ENCODE measurements around the gene RACGAP1.

DNA sequence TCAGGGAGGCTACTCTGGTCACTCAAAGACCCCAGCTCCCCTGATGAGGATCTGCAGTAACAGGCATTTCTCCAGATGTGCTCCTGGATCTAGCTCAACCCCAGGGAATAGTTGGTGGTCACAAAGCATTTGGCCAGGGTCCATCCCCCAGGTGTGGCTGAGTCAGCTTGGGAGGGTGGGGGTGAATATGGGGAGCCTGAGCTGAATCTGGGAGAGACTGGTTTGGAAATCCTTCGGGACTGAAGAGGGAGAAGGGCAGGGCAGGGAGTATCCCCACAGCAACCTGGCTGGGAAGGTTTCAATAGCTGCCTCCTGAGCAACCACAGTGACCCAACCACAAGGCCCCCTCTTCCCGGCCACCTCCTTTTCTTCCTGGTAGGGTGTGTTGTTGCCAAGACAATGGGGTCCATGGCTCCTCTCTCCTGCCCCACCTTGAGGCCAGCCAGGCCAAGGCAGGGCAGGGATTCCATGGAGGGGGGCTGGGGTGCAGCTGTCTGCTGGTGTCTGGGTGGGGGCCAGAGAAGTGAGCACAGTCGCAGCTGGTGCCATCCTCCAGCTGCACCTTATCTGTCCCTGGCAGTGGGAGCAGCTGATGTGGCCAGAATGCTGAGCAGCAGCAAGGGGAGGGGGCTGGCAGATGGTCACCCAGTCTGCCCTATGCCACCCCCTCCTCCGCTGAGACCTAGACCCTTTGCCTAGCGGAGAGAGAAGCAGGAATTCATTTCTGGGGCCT is 37.6 kb upstream of the RACGAP1 start:
- no peak for TF ChIP-seq CTCF (IDR thresholded peaks at IDR 0.05)
- TF ChIP-seq POLR2A (IDR thresholded peaks at IDR 0.05) = no peak
